Endometrial microvascular endothelial cells (primary cell): Measurements from ENCODE around the gene NDFIP1. TPM values are rescaled to one million over a fixed set of nuclear protein-coding genes. Genes with fewer than 3 reads are reported as not detected.

ENCODE experiments used
- in situ Hi-C: cut with HindIII; loops from 2 replicates; pipeline ENCODE4 v1.10.0; 2017; ENCODE audit warnings: low sequenced_read_pairs, low pct_unique_long_range_greater_than_20kb; ENCODE audit errors: inconsistent ontology term
- total RNA-seq: library from RNA; depleted of rRNA; stranded (reverse); fragments of >200 nt; gene quantifications from one replicate; pipeline ENCODE4 v1.2.3, GENCODE V29; 2015; ENCODE audit errors: inconsistent ontology term

NDFIP1 gene
- 62.1 TPM for total RNA-seq

GRCh38 chr5:142108432-142109330, at the start of gene NDFIP1:
Gene NDFIP1 (plus strand): TSS chr5:142108779. CDS start chr5:142108975, 196 bp downstream.
- in situ Hi-C loops: no loop called here

- in situ Hi-C loops: no loop called here
Measured at GRCh38 chr5:142059304-142059940, 49.2 kb upstream of the NDFIP1 start.

- in situ Hi-C loops: no loop called here
Measured at GRCh38 chr5:142063376-142063775, 45.2 kb upstream of the NDFIP1 start.

- in situ Hi-C loops: no loop called here
Measured at GRCh38 chr5:142063878-142064331, 44.7 kb upstream of the NDFIP1 start.

- in situ Hi-C loops: no loop called here
Measured at GRCh38 chr5:142065273-142065672, 43.3 kb upstream of the NDFIP1 start.

- in situ Hi-C loops: no loop called here
Measured at GRCh38 chr5:142069606-142070399, 38.8 kb upstream of the NDFIP1 start.

GRCh38 chr5:142070734-142071133, 37.8 kb upstream of the NDFIP1 start:
- in situ Hi-C loops: no loop called here

- in situ Hi-C loops: no loop called here
Measured at GRCh38 chr5:142072488-142072887, 36.1 kb upstream of the NDFIP1 start.

GRCh38 chr5:142073362-142073988, 35.1 kb upstream of the NDFIP1 start:
- in situ Hi-C loops: no loop called here

GRCh38 chr5:142074006-142074405, 34.6 kb upstream of the NDFIP1 start:
- in situ Hi-C loops: no loop called here

GRCh38 chr5:142078221-142078620, 30.4 kb upstream of the NDFIP1 start:
- in situ Hi-C loops: no loop called here

GRCh38 chr5:142078706-142079105, 29.9 kb upstream of the NDFIP1 start:
- in situ Hi-C loops: no loop called here

GRCh38 chr5:142079306-142079721, 29.3 kb upstream of the NDFIP1 start:
- in situ Hi-C loops: no loop called here

- in situ Hi-C loops: no loop called here
Measured at GRCh38 chr5:142080248-142080647, 28.3 kb upstream of the NDFIP1 start.

GRCh38 chr5:142082182-142082781, 26.3 kb upstream of the NDFIP1 start:
- in situ Hi-C loops: no loop called here

- in situ Hi-C loops: no loop called here
Measured at GRCh38 chr5:142086229-142086628, 22.4 kb upstream of the NDFIP1 start.

- in situ Hi-C loops: no loop called here
Measured at GRCh38 chr5:142086679-142087078, 21.9 kb upstream of the NDFIP1 start.

GRCh38 chr5:142087920-142088679, 20.5 kb upstream of the NDFIP1 start:
- in situ Hi-C loops: no loop called here
